ENCODE measurements around the gene FADS2. TPM values are rescaled to one million over a fixed set of nuclear protein-coding genes. Genes with fewer than 3 reads are reported as not detected.

Gene FADS2
- total and polyA plus RNA-seq, 9 of the 15 experiments (the other 6 are each of a cell fraction or from before 2014, with no cell fraction given), result 2.9 to 42.8 (median 16.2) TPM

GRCh38 chr11:61841636-61842527 is 13.8 kb downstream of the FADS2 start (continued):
- TF ChIP-seq GABPA (tag; conservative IDR thresholded peaks at IDR 0.05; ENCODE audit: low read depth) (peak; percentile 42; the same call in 1 of the 2 replicates), DMBX1 (CRISPR knock-in tag; IDR thresholded peaks at IDR 0.05; ENCODE audit: borderline replicate concordance) (peak; percentile 72), ZNF507 (tag; conservative IDR thresholded peaks at IDR 0.05) (no peak), CHD4 (IDR thresholded peaks at IDR 0.05; ENCODE audit: insufficient read depth, insufficient replicate concordance, low read depth, low read length, poor library complexity, severe bottlenecking) (peak; percentile 23), ZNF75A (CRISPR knock-in tag; IDR thresholded peaks at IDR 0.05) (no peak; the same call in 1 of the 2 replicates), ETS2 (tag; IDR thresholded peaks at IDR 0.05; ENCODE audit: borderline replicate concordance, poor library complexity, severe bottlenecking) (no peak), BDP1 (IDR thresholded peaks at IDR 0.05; ENCODE audit: insufficient read depth, insufficient read length) (no peak), ZNF24 (IDR thresholded peaks at IDR 0.05) (0 out of 2 replicates have a peak, but pooled peaks have one; percentile 40), TFAP4 (CRISPR knock-in tag; IDR thresholded peaks at IDR 0.05; ENCODE audit: borderline replicate concordance) (peak; percentile 95), THAP7 (CRISPR knock-in tag; IDR thresholded peaks at IDR 0.05) (no peak), PURB (CRISPR knock-in tag; IDR thresholded peaks at IDR 0.05; ENCODE audit: low read depth) (no peak), CBX8 (IDR thresholded peaks at IDR 0.05; ENCODE audit: borderline replicate concordance, extremely low read depth, low read depth, low read length, poor library complexity, severe bottlenecking) (no peak), RNF219 (CRISPR knock-in tag; IDR thresholded peaks at IDR 0.05) (no peak), COPS2 (conservative IDR thresholded peaks at IDR 0.05) (no peak), ZNF444 (CRISPR knock-in tag; IDR thresholded peaks at IDR 0.05) (0 out of 2 replicates have a peak, but pooled peaks have one; percentile 50), CEBPZ (IDR thresholded peaks at IDR 0.05; ENCODE audit: borderline replicate concordance, low read depth, low read length) (no peak), NEUROD1 (IDR thresholded peaks at IDR 0.05; ENCODE audit: borderline replicate concordance, low read depth, low read length, partially characterized antibody) (peak; percentile 30), RBM14 (IDR thresholded peaks at IDR 0.05; ENCODE audit: borderline replicate concordance, insufficient read depth, low read depth, low read length) (no peak)
